ENCODE results near the gene CD3D.

The CD3D gene

DNA sequence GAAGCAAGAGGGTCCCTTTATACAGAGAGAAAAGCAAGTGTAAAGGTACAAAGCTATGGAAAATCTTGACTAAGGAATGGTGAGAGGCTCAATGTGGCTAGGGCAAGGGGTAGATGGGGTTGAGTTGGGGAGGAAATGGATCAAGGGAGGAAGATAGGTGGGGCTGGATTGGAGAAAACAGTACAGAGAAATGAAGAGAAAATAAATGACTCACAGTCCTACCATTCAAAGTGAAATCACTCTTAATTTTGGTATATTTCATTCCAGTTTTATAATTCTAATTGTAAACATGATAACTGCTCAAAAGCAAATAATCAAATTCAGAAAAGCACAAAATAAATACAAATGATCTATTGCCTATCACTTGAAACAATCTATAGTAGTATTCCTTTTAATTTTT, 33.5 kb upstream of the CD3D start:
- H3K4me3 ChIP-seq (replicated peaks; ENCODE audit: low read depth, low read length): no peak overlapping the region
- DNase-seq (ENCODE audit: extremely low read depth, insufficient read length): no peak
- H3K36me3 ChIP-seq (ENCODE audit: control insufficient read depth, insufficient read depth, low read length): peaks cover 13% of the 10 kb centered on the region
- no peaks in the 10 kb centered on the region for H3K27me3 ChIP-seq (replicated peaks; ENCODE audit: control insufficient read depth, insufficient read depth, low read length)
- TF ChIP-seq CTCF (IDR thresholded peaks at IDR 0.05; ENCODE audit: insufficient read depth, low read length, poor library complexity, severe bottlenecking): no peak

DNA sequence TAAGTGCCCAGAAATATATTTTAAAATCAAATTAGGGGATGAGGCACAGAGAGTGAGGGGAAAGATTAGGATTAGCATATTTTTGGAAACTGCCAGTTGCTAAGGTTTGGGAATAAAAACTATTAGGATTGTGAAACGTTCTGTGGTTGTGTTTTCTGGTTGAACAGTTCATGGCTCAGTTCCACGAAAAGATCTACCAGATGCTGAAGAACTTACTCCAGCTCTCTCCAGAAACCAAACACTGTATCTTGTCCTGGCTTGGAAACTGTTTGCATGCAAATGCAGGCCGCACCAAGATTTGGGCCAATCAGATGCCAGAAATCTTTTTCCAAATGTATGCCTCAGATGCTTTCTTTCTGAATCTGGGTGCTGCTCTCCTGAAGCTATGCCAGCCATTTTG, 32.2 kb upstream of the CD3D start:
- H3K27me3 ChIP-seq (replicated peaks; ENCODE audit: control insufficient read depth, insufficient read depth, low read length): no peaks in the 10 kb centered on the region
- H3K36me3 ChIP-seq (ENCODE audit: control insufficient read depth, insufficient read depth, low read length): peaks cover 15% of the 10 kb centered on the region
- DNase-seq (ENCODE audit: extremely low read depth, insufficient read length): no peak
- TF ChIP-seq CTCF (IDR thresholded peaks at IDR 0.05; ENCODE audit: insufficient read depth, low read length, poor library complexity, severe bottlenecking): no peak
- H3K4me3 ChIP-seq (replicated peaks; ENCODE audit: low read depth, low read length): no peak overlapping the region

GRCh38 chr11:118373871-118374270, 31.4 kb upstream of the CD3D start:
- Histone ChIP-seq H3K4me3 (replicated peaks; ENCODE audit: low read depth, low read length) (no peak overlapping the region), H3K36me3 (ENCODE audit: control insufficient read depth, insufficient read depth, low read length) (peaks cover 17% of the 10 kb centered on the region)
- TF ChIP-seq CTCF (IDR thresholded peaks at IDR 0.05; ENCODE audit: insufficient read depth, low read length, poor library complexity, severe bottlenecking): no peak

DNA sequence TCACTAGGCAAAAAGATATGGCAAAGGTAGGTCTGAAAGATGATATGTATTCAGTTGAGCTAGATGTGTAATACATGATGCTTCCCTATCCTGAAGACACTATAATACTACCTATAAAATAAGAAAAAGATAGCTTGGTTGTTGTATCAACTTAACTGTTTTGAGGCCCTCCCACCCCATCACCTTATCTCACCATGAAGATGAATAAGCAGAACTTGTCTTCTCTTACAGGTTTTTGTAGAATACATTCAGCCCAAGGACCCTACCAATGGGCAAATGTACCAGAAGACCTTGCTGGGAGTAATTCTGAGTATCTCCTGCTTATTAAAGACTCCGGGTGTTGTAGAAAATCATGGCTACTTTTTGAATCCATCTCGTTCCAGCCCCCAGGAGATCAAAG, 30.8 kb upstream of the CD3D start:
- no peaks in the 10 kb centered on the region for H3K27me3 ChIP-seq (replicated peaks; ENCODE audit: control insufficient read depth, insufficient read depth, low read length)
- DNase-seq (ENCODE audit: extremely low read depth, insufficient read length): no peak
- no peak overlapping the region for H3K4me3 ChIP-seq (replicated peaks; ENCODE audit: low read depth, low read length)
- peaks cover 20% of the 10 kb centered on the region for H3K36me3 ChIP-seq (ENCODE audit: control insufficient read depth, insufficient read depth, low read length)
- TF ChIP-seq CTCF (IDR thresholded peaks at IDR 0.05; ENCODE audit: insufficient read depth, low read length, poor library complexity, severe bottlenecking): no peak

More at GRCh38 chr11:118373871-118374270, 31.4 kb upstream of the CD3D start:
- no peaks in the 10 kb centered on the region for H3K27me3 ChIP-seq (replicated peaks; ENCODE audit: control insufficient read depth, insufficient read depth, low read length)
- DNase-seq (ENCODE audit: extremely low read depth, insufficient read length): no peak

DNA sequence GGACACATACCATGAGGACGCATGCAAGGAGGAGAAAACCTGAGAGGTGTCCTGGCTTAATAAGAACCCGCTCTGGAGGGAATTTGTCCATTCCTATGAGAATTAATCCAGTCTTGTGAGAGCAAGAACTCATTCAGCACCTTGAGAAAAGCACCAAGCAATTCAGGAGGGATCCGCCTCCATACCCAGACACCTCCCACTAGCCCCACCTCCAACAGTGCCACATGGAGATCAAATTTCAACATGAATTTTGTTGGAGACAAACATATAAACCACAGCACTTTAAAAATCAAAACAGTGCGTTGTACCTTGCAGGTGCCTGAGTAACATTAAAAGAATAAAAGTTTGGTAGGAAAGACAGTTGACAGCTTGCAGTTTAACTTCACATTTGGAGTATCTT, 28.3 kb upstream of the CD3D start:
- no peaks in the 10 kb centered on the region for H3K27me3 ChIP-seq (replicated peaks; ENCODE audit: control insufficient read depth, insufficient read depth, low read length)
- no peak for DNase-seq (ENCODE audit: extremely low read depth, insufficient read length)
- TF ChIP-seq CTCF (IDR thresholded peaks at IDR 0.05; ENCODE audit: insufficient read depth, low read length, poor library complexity, severe bottlenecking): no peak
- H3K36me3 ChIP-seq (ENCODE audit: control insufficient read depth, insufficient read depth, low read length): peaks cover 20% of the 10 kb centered on the region
- no peak overlapping the region for H3K4me3 ChIP-seq (replicated peaks; ENCODE audit: low read depth, low read length)

DNA sequence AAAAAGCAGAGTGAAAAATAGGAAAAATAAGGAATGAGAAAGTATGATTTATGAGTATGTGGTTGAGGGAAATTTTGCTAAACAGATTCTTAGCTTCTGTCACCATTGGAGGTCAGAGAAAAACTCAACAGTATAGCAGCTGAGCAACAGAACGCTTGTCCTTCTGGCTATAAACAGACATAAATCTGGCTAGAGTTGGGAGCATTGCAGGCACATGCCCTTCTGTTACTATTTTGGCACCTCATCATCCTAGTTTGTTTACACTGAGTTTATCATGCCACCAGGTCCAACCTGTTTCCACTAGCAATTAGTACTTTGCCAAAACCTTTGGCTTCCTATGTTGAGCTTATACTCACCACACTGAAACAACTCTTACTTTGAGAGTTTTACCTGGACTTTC, 23.8 kb upstream of the CD3D start:
- no peak for DNase-seq (ENCODE audit: extremely low read depth, insufficient read length)
- no peak overlapping the region for H3K4me3 ChIP-seq (replicated peaks; ENCODE audit: low read depth, low read length)
- TF ChIP-seq CTCF (IDR thresholded peaks at IDR 0.05; ENCODE audit: insufficient read depth, low read length, poor library complexity, severe bottlenecking): no peak
- no peaks in the 10 kb centered on the region for H3K27me3 ChIP-seq (replicated peaks; ENCODE audit: control insufficient read depth, insufficient read depth, low read length)
- H3K36me3 ChIP-seq (ENCODE audit: control insufficient read depth, insufficient read depth, low read length): peaks cover 12% of the 10 kb centered on the region

All from GM06990 (cell line).